ENCODE measurements around the gene BRWD1. TPM values are rescaled to one million over a fixed set of nuclear protein-coding genes. Genes with fewer than 3 reads are reported as not detected.

Gene BRWD1
- total and polyA plus RNA-seq, 12 donors: 11.1 to 81.1 (median 37.6) TPM

DNA sequence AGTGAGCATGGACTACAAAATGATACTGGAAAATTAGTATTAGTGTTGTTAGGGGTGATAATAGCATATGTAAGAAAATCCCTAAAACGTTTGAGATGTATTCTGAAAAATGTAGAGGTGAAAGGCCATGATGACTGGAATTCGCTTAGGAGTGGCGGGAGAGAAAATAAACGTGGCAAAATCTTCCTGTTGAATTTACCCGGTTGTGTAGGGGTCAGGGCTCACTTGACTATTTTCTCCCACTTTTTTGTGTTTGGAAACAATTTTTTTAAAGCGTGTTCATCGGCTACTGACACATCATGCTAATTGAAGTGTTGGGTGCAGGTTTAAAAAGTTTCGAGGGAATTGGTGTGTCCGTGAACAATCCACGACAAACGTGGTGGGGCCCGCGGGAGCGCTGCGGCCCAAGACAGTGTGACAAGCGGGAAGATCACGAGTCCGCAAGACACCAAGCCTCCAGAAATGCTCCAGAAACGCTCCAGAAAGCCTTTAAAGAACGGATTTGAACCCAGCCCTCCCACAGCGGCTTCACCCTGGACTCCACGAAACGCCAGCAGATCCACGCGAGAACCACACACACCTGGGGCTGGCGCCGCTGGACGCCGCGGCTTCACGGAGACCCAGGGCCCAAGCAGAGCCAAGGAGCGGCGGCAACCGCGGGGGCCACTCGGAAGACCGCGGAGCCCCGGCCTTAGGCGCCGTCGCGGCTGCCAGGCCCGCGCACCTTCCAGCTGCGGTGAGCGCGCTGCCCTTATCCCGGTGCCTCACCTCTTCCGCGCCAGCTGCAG, 130.8 kb downstream of the BRWD1 start:
- H3K36me3 ChIP-seq (replicated peaks in 1 of 2): no peaks in the 10 kb centered on the region
- no peaks in the 10 kb centered on the region for H3K9me3 ChIP-seq (replicated peaks in 1 of 3)
- H3K4me1 ChIP-seq (replicated peaks in 1 of 2): peaks cover 7 to 22% of the 10 kb centered on the region in 2 donors
- H3K4me3 ChIP-seq: peak overlapping the region; percentile 39 to 76 (median 59)
- H3K27me3 ChIP-seq: no peaks in the 10 kb centered on the region
- peak overlapping the region in 4 of 5 donors; percentile 84 to 94 (median 86) for H3K27ac ChIP-seq
- 0 to 3% (median 1%) methylated on average over 15 to 51 of the region's 51 CpGs for WGBS, 4 donors
- intact Hi-C loops (cut with DNase I): loop anchor here in 1 of 2 donors (10.0 kb wide), 1 partner anchor 202 kb away; a partner anchor contains a TSS
- no peak for TF ChIP-seq POLR2A (IDR thresholded peaks at IDR 0.05)
- TF ChIP-seq CTCF (IDR thresholded peaks at IDR 0.05): no peak
- peak; percentile 30 to 66 (median 45) for DNase-seq

DNA sequence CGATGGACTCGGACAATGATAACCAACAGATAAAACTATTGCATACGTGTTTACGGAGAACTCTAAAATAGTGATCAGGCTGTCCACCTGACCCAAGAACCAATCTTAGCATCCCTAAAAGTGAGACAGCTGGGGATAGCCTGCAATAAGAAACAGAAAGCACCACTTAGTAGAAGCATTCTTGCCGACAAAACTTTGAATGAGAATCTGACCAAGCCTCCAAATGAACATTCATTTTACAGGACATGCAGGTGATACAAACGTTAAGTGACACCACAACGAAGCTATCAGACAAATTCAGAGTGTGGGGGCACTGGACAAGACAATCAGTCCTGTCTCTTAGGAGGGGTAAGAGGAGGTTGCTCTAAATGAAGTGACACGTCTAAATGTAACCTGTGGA, 131.4 kb downstream of the BRWD1 start:
- WGBS, 4 donors: 47 to 56% (median 52%) methylated on average over 8 of the region's 8 CpGs
- Histone ChIP-seq H3K27me3 (no peaks in the 10 kb centered on the region), H3K36me3 (replicated peaks in 1 of 2) (no peaks in the 10 kb centered on the region), H3K27ac (no peak overlapping the region), H3K4me1 (replicated peaks in 1 of 2) (peaks cover 7 to 22% of the 10 kb centered on the region in 2 donors), H3K4me3 (peak overlapping the region in 1 of 4 donors; percentile 76), H3K9me3 (replicated peaks in 1 of 3) (no peaks in the 10 kb centered on the region)
- intact Hi-C loops (cut with DNase I): loop anchor here in 1 of 2 donors (10.0 kb wide), 1 partner anchor 203 kb away; a partner anchor contains a TSS
- DNase-seq: no peak
- TF ChIP-seq POLR2A (IDR thresholded peaks at IDR 0.05) (no peak), CTCF (IDR thresholded peaks at IDR 0.05) (no peak)

- intact Hi-C loops (cut with DNase I): loop anchor here in 1 of 2 donors (10.0 kb wide), 1 partner anchor 203 kb away; a partner anchor contains a TSS
- H3K4me3 ChIP-seq: no peak overlapping the region
- 89 to 94% (median 91%) methylated on average over 4 of the region's 4 CpGs for WGBS, 4 donors
Observed at GRCh38 chr21:39181205-39181818, 132.1 kb downstream of the BRWD1 start.

More at GRCh38 chr21:39181205-39181818, 132.1 kb downstream of the BRWD1 start:
- no peaks in the 10 kb centered on the region for H3K36me3 ChIP-seq (replicated peaks in 1 of 2)
- no peaks in the 10 kb centered on the region for H3K9me3 ChIP-seq (replicated peaks in 1 of 3)
- DNase-seq: no peak
- H3K27me3 ChIP-seq: no peaks in the 10 kb centered on the region
- no peak overlapping the region for H3K27ac ChIP-seq
- TF ChIP-seq POLR2A (IDR thresholded peaks at IDR 0.05) (no peak), CTCF (IDR thresholded peaks at IDR 0.05) (no peak)
- peaks cover 7 to 22% of the 10 kb centered on the region in 2 donors for H3K4me1 ChIP-seq (replicated peaks in 1 of 2)
